ENCODE measurements around the gene CTSE.
"Not testable (repeated sequence)": the region's sequence is repeated elsewhere in the genome, so short reads cannot be mapped to it uniquely, and the experiment has no call there.

CTSE gene

DNA sequence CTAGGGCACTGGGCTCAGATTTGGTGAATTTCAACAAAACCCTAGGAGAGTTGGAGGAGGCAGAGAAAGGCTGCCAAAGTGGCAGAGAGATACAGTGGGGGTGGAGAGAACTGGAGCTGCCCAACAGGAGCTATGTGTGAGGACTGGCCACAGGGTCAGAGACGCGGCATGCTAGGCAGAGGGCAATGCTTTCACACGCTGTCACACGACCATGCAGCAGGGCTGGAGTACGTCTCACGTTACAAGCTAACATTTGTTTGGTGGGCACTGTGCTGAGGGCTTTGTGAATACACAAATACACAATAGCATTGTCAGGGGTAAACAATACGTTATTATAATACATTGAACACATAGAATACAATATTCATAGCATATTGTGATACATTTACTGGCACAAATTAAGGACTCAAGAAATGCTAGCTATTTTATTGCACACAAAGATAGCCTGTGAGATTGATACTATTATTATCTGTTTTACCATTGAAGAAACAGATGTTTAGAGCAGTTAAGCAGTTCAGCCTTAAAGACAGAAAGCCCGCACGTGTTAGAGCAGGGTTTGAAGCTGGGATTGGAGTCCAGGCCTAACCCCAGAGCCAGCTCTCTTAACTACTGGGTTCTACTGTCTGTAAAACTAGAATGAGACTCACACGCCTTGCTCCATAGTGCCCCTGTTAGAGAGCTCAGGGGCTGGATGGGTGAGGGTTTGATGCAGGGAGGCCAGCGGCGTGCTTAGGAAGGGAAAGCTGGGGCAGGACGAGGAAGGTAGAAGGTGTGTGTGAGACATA lies 25.0 kb downstream of the CTSE start:
- peaks cover 4% of the 10 kb centered on the region for H3K4me1 ChIP-seq (ENCODE audit: low read depth, poor library complexity, severe bottlenecking)

GRCh38 chr1:205996641-205997040 lies 27.1 kb downstream of the CTSE start:
- not testable (repeated sequence) for H4K20me1 ChIP-seq (ENCODE audit: insufficient read depth); H3K4me1 ChIP-seq (ENCODE audit: low read depth, poor library complexity, severe bottlenecking); H3K27ac ChIP-seq; H3K27me3 ChIP-seq (ENCODE audit: insufficient read depth, low read depth); H3K4me3 ChIP-seq (IDR thresholded peaks at IDR 0.05; ENCODE audit: insufficient read depth, low read depth, low read length); H3K36me3 ChIP-seq (ENCODE audit: insufficient read depth); H2AFZ ChIP-seq (ENCODE audit: low read depth); H3K79me2 ChIP-seq (ENCODE audit: insufficient read depth, low read depth); H3K9ac ChIP-seq; H3K4me2 ChIP-seq

More for the DNA sequence above, 25.0 kb downstream of the CTSE start:
- TF ChIP-seq, protein P1, sequence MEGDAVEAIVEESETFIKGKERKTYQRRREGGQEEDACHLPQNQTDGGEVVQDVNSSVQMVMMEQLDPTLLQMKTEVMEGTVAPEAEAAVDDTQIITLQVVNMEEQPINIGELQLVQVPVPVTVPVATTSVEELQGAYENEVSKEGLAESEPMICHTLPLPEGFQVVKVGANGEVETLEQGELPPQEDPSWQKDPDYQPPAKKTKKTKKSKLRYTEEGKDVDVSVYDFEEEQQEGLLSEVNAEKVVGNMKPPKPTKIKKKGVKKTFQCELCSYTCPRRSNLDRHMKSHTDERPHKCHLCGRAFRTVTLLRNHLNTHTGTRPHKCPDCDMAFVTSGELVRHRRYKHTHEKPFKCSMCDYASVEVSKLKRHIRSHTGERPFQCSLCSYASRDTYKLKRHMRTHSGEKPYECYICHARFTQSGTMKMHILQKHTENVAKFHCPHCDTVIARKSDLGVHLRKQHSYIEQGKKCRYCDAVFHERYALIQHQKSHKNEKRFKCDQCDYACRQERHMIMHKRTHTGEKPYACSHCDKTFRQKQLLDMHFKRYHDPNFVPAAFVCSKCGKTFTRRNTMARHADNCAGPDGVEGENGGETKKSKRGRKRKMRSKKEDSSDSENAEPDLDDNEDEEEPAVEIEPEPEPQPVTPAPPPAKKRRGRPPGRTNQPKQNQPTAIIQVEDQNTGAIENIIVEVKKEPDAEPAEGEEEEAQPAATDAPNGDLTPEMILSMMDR (conservative IDR thresholded peaks at IDR 0.05; ENCODE audit: low read depth, low read length) = no peak
- H3K27ac ChIP-seq = no peak overlapping the region
- no peak overlapping the region for H3K4me2 ChIP-seq
- no peak overlapping the region for H3K4me3 ChIP-seq (IDR thresholded peaks at IDR 0.05; ENCODE audit: insufficient read depth, low read depth, low read length)
- no peak overlapping the region for H2AFZ ChIP-seq (ENCODE audit: low read depth)
- no peaks in the 10 kb centered on the region for H3K79me2 ChIP-seq (ENCODE audit: insufficient read depth, low read depth)
- no peak overlapping the region for H3K9ac ChIP-seq
- H4K20me1 ChIP-seq (ENCODE audit: insufficient read depth) = no peaks in the 10 kb centered on the region
- H3K36me3 ChIP-seq (ENCODE audit: insufficient read depth) = no peaks in the 10 kb centered on the region
- H3K27me3 ChIP-seq (ENCODE audit: insufficient read depth, low read depth) = no peaks in the 10 kb centered on the region

DNA sequence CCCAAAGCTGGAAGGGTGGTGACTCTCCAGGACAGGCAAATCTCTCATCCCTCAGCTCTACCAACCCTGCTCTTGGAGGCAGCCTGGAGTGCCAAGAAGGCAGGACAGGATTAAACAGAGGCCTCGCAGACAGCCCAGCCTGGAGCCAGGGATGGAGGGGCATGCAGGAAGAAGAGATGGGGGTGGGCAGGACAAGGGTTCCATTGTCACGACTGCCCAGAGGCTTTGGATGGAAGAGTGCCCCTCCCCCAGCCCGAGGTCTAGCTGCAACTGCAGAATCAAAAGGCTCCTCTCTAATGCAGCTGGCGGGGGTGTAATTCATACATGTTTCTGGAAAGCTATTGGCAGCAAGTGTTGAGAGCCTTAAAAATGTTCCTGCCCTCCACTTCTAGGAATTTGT lies 29.3 kb downstream of the CTSE start:
- Histone ChIP-seq H3K9ac (no peak overlapping the region), H3K4me1 (ENCODE audit: low read depth, poor library complexity, severe bottlenecking) (no peaks in the 10 kb centered on the region)

DNA sequence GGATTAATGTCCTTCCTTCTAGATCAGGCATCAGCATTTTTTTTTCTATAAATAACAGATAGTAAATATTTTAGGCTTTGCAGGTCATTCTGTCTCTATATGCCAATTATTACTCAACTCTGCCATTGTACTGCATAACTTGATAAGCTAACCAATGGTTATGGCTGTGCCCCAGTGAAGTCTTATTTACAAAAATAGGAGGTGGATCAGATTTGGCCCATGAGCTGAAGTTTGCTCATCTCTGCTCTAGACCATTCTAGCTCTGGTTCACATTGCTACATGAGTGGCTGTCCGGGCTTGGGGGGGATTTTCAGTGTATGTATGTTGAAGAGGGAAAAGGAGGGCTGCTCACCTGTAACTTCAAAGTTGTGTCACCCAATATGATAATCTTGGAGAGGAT lies 30.6 kb downstream of the CTSE start:
- H2AFZ ChIP-seq (ENCODE audit: low read depth) = no peak overlapping the region
- H3K4me3 ChIP-seq (IDR thresholded peaks at IDR 0.05; ENCODE audit: insufficient read depth, low read depth, low read length) = no peak overlapping the region
- no peaks in the 10 kb centered on the region for H3K36me3 ChIP-seq (ENCODE audit: insufficient read depth)
- TF ChIP-seq, protein P1 (conservative IDR thresholded peaks at IDR 0.05; ENCODE audit: low read depth, low read length) = no peak
- no peak overlapping the region for H3K4me2 ChIP-seq
- no peak overlapping the region for H3K9ac ChIP-seq
- no peaks in the 10 kb centered on the region for H3K4me1 ChIP-seq (ENCODE audit: low read depth, poor library complexity, severe bottlenecking)
- H4K20me1 ChIP-seq (ENCODE audit: insufficient read depth) = no peaks in the 10 kb centered on the region
- H3K79me2 ChIP-seq (ENCODE audit: insufficient read depth, low read depth) = no peaks in the 10 kb centered on the region
- H3K27me3 ChIP-seq (ENCODE audit: insufficient read depth, low read depth) = no peaks in the 10 kb centered on the region
- no peak overlapping the region for H3K27ac ChIP-seq

More for the DNA sequence above, 29.3 kb downstream of the CTSE start:
- TF ChIP-seq, protein P1 (conservative IDR thresholded peaks at IDR 0.05; ENCODE audit: low read depth, low read length) = no peak
- Histone ChIP-seq H2AFZ (ENCODE audit: low read depth) (no peak overlapping the region), H3K27ac (no peak overlapping the region), H3K36me3 (ENCODE audit: insufficient read depth) (no peaks in the 10 kb centered on the region), H4K20me1 (ENCODE audit: insufficient read depth) (no peaks in the 10 kb centered on the region), H3K4me2 (no peak overlapping the region), H3K27me3 (ENCODE audit: insufficient read depth, low read depth) (no peaks in the 10 kb centered on the region), H3K4me3 (IDR thresholded peaks at IDR 0.05; ENCODE audit: insufficient read depth, low read depth, low read length) (no peak overlapping the region), H3K79me2 (ENCODE audit: insufficient read depth, low read depth) (no peaks in the 10 kb centered on the region)

DNA sequence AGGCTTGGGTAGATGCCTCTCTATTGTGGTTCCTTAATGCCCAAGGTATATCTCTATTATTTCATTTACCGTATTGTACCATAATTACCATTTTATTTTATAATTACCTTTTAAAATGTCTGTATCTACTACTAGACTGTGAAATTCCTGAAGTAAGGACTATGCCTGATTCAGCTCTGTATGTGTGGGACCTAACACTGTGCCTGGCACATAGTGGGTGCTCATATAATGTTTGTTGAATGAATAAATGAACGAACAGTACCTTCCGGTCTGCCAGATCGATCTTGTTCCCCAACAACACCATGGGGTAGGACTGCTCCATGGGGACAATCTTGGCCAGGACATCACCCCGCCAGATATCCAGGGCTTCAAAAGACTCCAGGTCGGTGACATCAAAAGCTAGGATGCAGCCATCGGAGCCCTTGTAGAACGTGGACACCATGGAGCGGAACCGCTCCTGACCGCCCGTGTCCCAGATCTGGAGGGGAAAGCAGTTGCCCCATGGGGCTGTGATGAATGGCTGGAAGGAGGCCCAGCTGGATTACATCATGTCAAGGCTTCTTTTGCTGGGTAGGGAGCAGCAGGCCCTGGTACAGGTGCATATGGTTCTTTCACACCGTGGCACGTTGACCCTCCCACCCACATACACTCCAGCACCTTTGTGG lies 31.3 kb downstream of the CTSE start:
- H3K4me1 ChIP-seq (ENCODE audit: low read depth, poor library complexity, severe bottlenecking) = no peaks in the 10 kb centered on the region
- H3K36me3 ChIP-seq (ENCODE audit: insufficient read depth) = no peaks in the 10 kb centered on the region
- no peak overlapping the region for H3K9ac ChIP-seq
- no peak overlapping the region for H2AFZ ChIP-seq (ENCODE audit: low read depth)
- H3K27ac ChIP-seq = no peak overlapping the region
- H3K27me3 ChIP-seq (ENCODE audit: insufficient read depth, low read depth) = no peaks in the 10 kb centered on the region
- no peak overlapping the region for H3K4me2 ChIP-seq
- TF ChIP-seq, protein P1 (conservative IDR thresholded peaks at IDR 0.05; ENCODE audit: low read depth, low read length) = no peak
- no peaks in the 10 kb centered on the region for H3K79me2 ChIP-seq (ENCODE audit: insufficient read depth, low read depth)
- H3K4me3 ChIP-seq (IDR thresholded peaks at IDR 0.05; ENCODE audit: insufficient read depth, low read depth, low read length) = no peak overlapping the region
- no peaks in the 10 kb centered on the region for H4K20me1 ChIP-seq (ENCODE audit: insufficient read depth)

Measured in KMS-11 (cell line).